GM10847 (cell line): ENCODE results near the gene TRIM7.
"Not testable (repeated sequence)": the region's sequence is repeated elsewhere in the genome, so short reads cannot be mapped to it uniquely, and the experiment has no call there.

Experiments
- POLR2A ChIP-seq: IDR thresholded peaks from 2 replicates; pipeline ENCODE4 v1.6.1; 2011; ENCODE audit not compliant: insufficient read length; ENCODE audit errors: extremely low read depth

The TRIM7 gene

DNA sequence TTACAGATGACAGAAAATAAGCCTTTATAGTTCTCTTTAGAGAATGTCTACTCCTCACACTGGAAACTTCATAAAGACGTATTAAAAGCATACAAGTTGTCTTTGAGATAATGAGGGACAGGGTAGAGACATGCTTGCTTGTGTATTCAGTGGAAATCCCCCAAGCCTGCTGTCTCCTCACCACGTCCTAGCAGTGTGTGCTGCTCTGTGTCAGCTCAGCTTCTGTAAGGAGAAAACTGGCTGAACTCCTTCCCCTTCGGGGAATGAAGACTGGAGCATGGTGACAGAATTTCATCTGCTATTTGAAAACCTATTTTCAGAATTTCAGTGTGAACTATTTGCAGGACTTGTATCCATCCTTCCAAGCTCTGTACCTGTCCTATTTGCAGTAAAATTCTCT is 48.2 kb downstream of the TRIM7 start:
- no peak for TF ChIP-seq POLR2A

DNA sequence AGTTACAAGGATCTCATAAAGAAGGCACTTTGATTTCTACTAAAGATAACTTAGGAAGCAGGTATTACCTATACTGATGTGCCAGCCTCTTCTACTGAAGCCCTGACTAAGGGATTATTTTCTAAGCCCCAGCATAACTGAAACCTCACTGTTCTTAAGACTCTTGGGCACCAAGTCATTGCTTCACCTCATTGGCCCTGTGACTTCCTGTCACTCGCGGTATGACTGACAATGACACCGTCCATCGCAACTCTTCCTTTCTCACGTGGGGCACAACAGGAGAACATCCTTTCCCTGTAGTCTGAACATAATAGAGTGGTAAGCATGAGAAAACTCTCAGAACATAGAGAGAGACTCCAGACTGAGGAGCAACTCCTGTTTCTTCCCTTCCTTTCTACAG is 51.2 kb downstream of the TRIM7 start:
- TF ChIP-seq POLR2A: no peak

DNA sequence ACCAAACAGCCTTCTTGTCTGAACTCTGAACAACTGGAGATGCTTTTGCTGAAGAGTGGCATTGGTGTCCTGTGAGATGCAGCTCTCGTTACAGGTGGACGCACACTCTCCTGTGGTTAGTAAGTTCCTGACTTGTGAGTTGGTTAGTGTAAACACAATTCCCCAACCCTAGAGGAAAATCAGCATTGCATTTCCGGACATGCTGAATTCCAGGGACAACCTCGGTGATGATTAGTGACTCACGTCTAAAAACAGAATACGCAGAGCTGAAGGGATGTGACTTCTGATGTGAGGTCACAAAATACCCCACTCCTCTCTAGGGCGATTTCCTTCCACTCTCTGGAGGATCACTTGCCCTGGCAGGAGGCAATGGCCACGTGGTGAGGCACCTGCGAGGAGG is 52.6 kb downstream of the TRIM7 start:
- TF ChIP-seq POLR2A: no peak

DNA sequence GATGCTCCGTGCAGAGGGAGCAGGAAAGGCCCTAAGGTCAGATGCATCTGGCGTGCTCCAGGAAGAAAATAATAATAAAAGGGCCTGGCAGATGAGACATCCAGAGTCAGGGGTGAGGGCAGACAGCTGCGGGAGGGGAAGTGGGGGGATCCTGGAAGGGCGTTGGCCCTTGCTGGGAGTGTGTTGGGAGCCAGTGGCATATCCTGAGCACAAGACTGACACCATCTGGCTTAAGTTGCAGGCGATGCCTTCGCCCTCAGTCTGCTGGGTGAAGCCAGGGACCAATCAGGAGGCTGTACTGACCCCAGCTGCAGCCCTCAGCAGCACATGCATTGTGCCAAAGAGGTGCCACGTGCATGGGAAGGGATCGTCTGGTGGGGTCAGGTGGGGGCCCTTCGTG is 53.9 kb downstream of the TRIM7 start:
- TF ChIP-seq POLR2A: no peak

DNA sequence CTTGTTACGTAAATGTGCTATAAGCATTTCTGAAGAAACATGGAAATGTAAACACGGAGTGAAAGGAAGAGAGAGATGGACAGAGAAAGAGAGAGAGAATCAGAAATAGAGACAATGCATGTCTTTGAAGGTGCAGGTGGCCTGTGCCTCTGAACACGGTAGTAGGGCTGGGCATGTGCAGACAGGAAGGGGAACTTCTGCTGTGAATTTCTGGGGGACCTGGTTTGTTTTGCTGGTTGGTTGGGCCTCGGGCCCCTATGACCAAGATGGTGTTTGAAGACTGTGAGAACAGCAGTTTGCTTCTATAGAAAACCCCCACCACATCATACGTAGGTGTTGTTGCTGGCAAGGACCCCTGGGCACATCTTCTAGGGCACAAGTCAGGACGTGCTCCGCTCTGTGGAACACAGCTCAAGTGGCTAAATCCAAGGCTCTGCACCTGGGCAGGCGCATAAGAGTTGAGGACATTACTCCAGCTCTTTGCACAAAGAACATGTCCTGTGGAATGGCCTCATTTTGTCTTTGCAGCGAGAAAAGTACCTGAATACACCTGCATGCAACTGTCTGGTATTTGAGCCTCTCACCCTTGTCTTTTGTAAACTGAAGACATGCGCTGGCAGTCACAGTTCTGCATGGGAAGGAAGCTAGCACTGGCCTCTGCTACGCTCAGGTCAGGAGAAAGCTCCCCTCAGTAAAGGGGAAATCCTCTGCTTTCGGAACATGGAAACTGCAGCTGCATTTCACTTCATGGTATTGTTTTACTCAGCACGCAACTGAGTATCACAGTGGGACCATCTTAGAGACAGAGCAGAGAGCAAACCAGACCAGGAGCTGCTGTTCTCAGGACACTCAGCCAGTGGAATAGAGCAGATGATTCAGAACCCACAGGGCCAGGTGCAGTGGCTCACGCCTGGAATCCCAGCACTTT is 54.9 kb downstream of the TRIM7 start:
- TF ChIP-seq POLR2A: no peak

DNA sequence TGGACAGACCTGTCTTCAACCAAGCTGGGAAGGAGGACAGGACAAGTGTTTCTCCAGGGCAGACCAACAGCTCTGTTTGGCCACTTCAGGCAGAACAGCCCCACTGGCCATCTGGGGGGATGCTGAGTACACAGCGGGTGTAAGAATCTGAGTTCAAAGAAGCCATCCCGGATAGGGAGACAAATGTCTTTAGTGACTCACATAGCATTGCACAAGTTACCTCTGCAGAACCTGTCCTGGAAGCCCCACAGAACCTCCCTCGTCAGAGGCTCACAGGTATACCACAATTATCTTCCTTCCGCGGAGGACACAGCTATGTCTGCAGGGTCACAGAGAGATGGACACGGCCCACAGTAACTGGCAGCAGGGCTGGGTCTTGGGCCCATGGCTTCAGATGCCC is 55.6 kb downstream of the TRIM7 start:
- TF ChIP-seq POLR2A: no peak

DNA sequence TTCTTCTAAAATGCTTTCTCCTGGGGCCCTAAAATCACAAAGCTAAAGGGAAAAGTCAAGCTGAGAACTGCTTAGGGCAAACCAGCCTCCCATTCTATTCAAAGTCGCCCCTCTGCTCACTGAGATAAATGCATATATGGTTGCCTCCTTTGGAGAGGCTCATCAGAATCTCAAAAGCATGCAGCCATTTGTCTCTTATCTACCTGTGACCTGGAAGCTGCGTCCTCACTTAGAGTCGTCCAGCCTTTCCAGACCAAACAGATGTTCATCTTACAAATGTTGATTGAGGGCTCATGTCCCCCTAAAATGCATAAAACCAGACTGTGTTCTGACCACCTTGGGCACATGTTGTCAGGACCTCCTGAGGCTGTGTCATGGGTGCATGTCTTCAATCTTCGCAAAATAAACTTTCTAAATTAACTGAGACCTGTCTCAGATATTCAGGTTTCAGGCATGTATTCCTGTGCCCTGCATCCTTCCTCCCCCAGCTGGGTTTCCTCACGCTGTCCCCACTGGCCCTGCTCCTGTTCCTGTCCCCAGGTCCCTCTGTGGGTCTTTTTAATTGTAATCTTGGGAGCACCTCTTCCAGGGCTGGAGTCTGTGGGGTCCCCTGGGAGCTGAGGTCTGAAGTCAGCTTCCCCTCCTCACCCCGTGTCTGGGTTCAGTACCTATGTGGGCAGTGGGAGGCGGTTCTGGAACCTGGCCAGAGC is 57.9 kb downstream of the TRIM7 start, which contains the start of gene OR2V2:
Gene OR2V2, plus strand, starts transcription at position 660 of the 710 bp plus-strand sequence. CDS start 7,357 bp downstream, outside the sequence.
- TF ChIP-seq POLR2A: not testable (repeated sequence)

DNA sequence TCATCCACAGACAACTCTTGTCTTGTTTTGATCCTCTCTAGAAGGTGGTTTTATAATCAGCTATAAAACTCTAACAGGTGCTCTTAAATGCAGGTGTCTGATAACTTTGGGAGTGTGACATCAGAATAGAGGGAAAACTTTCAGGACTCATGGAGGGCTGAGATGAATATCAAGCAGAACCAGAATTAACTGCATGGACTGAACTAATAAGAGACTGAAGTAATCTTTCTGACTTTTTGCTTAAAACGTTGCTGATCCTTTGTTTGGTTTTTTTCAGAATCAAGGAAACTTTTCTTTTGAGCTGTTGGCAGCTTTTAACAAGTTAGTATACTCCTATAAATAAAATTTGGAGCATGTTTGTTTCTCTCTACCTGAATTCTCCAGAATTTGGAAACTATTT is 59.9 kb downstream of the TRIM7 start:
- no peak for TF ChIP-seq POLR2A
